Measurements from ENCODE around the gene CEP152.
A peak's percentile ranks its signal among the peaks of the same experiment; 100 is the strongest.

Gene CEP152

DNA sequence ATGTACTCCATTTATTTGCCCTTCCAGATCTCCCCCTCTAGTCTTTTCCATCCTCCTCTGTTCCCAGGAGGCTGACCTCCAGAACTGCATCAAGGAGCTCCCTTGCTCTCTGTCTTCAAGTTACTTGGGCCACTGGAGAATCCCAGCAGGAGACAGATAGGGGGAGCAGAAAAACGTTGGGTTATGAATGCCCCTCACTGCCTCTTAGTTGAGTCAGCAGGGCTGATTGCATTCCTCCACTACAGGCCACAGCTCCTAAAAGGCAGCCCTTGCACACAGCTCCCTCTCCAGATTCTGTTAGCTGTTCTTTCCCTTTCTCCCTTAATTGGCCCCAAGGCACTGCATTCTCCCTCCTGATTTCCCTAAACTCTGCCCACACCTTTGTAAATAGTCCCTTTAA lies 12.4 kb upstream of the CEP152 start:
- H3K9ac ChIP-seq: no peak overlapping the region
- peaks cover 0 to 10% (median 3%) of the 10 kb centered on the region in 11 experiments; a peak in 3 of 22 replicates for H3K9me3 ChIP-seq (replicated peaks in 1 of 11)
- no peaks in the 10 kb centered on the region for H3K27me3 ChIP-seq
- H3K4me2 ChIP-seq: no peak overlapping the region
- H3K36me3 ChIP-seq: no peaks in the 10 kb centered on the region
- no peaks in the 10 kb centered on the region for H4K20me1 ChIP-seq
- H3K4me1 ChIP-seq: no peaks in the 10 kb centered on the region
- no peak overlapping the region for H3K4me3 ChIP-seq
- TF ChIP-seq Cebpa-rat (IDR thresholded peaks at IDR 0.05): no peak
- no peak overlapping the region for H3K27ac ChIP-seq

DNA sequence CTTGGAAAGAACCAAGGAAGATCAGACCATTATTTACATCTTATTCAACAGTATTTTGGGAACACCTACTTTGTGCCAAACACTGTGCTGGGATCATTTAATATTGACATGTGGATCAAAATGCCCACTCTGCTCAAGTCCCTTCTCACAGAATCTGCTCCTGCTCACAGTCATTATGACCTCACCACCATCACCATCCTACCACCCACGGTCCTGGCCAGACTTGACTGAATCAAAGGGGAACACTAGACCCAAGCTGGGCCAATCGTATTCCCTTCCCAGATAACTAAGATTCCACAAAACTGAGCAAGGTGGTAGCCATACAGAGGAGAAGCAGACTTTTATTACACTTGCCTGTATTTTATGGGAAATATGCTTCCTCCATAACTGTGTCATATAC lies 3.4 kb upstream of the CEP152 start:
- TF ChIP-seq Cebpa-rat (IDR thresholded peaks at IDR 0.05): no peak
- H3K27ac ChIP-seq: no peak overlapping the region
- no peaks in the 10 kb centered on the region for H3K36me3 ChIP-seq
- H3K4me3 ChIP-seq: no peak overlapping the region
- H3K27me3 ChIP-seq: no peaks in the 10 kb centered on the region
- no peaks in the 10 kb centered on the region for H3K9me3 ChIP-seq (replicated peaks in 1 of 11)
- H4K20me1 ChIP-seq: no peaks in the 10 kb centered on the region; a peak in 1 of 22 replicates
- H3K9ac ChIP-seq: no peak overlapping the region
- no peak overlapping the region for H3K4me2 ChIP-seq
- H3K4me1 ChIP-seq: peaks cover 10 to 18% (median 16%) of the 10 kb centered on the region in 10 experiments

GRCh38 chr15:48811325-48811958 lies 573 bp upstream of the CEP152 start:
- Histone ChIP-seq H3K27me3 (no peaks in the 10 kb centered on the region), H3K27ac (peak overlapping the region in 4 of 11 experiments; percentile 49 to 95 (median 68); a peak in 8 of 22 replicates), H3K9me3 (replicated peaks in 1 of 11) (no peaks in the 10 kb centered on the region), H3K4me2 (peak overlapping the region; percentile 67 to 88 (median 81)), H3K36me3 (no peaks in the 10 kb centered on the region), H3K4me3 (peak overlapping the region; percentile 84 to 93 (median 87)), H3K4me1 (peaks cover 25 to 41% (median 34%) of the 10 kb centered on the region in 10 experiments), H4K20me1 (peaks cover 0 to 7% (median 0%) of the 10 kb centered on the region in 11 experiments; a peak in 3 of 22 replicates), H3K9ac (peak overlapping the region; percentile 40 to 94 (median 88); a peak in 21 of 22 replicates)
- no peak for TF ChIP-seq Cebpa-rat (IDR thresholded peaks at IDR 0.05)

DNA sequence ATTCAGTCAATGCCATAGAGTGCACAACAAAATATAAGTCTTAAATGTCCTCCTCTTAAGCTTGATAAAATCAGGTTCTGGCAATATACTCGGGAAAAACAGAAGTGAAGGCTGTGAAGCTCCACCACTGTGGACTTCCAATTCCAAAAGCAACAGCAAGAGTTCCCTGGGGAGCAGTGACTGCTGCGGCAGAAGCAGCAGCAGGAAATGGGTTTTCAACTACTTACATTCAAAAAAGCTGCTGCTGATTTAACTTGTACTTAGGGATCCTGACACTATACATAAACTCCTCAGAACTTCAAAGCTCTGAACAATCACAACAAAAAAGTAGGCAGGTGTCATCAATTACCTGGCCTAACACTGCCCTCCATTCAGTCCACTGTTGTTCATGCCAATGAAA lies 4.7 kb downstream of the CEP152 start:
- Histone ChIP-seq H3K4me1 (peaks cover 36 to 50% (median 40%) of the 10 kb centered on the region in 10 experiments), H3K4me2 (peak overlapping the region; percentile 63 to 98 (median 82)), H3K9ac (peak overlapping the region in 10 of 11 experiments; percentile 26 to 65 (median 41); a peak in 17 of 22 replicates), H3K27ac (peak overlapping the region in 7 of 11 experiments; percentile 35 to 71 (median 50); a peak in 12 of 22 replicates), H3K4me3 (peak overlapping the region in 8 of 10 experiments; percentile 4 to 45 (median 27); a peak in 10 of 20 replicates), H3K9me3 (replicated peaks in 1 of 11) (no peaks in the 10 kb centered on the region), H3K27me3 (no peaks in the 10 kb centered on the region), H3K36me3 (peaks cover 4 to 43% (median 30%) of the 10 kb centered on the region in 11 experiments; a peak in 21 of 22 replicates), H4K20me1 (peaks cover 0 to 29% (median 6%) of the 10 kb centered on the region in 11 experiments; a peak in 5 of 22 replicates)
- TF ChIP-seq Cebpa-rat (IDR thresholded peaks at IDR 0.05): no peak

DNA sequence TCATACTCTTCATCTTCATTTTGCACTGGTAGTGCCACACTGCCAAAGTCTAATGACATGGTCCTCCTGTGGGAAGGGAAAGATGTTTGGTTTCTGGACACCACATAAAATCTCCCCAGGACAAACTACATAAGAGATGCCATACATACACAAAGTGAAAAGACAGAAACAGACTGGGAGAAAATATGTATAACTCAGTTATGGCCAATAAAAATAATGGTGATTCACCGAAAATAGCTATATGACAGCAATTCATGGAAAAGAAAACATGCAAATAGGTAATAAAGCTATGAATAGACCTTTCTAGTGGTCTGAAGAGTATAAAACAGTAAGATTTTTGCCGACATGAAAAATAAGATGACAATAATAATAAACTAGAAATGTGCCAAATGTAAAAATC lies 5.3 kb downstream of the CEP152 start:
- H3K9me3 ChIP-seq (replicated peaks in 1 of 11): no peaks in the 10 kb centered on the region
- peaks cover 0 to 29% (median 6%) of the 10 kb centered on the region in 11 experiments; a peak in 5 of 22 replicates for H4K20me1 ChIP-seq
- H3K4me1 ChIP-seq: peaks cover 36 to 50% (median 40%) of the 10 kb centered on the region in 10 experiments
- H3K27me3 ChIP-seq: no peaks in the 10 kb centered on the region
- H3K4me2 ChIP-seq: peak overlapping the region in 10 of 11 experiments; percentile 74 to 98 (median 83); a peak in 17 of 22 replicates
- no peak overlapping the region; a peak in 1 of 22 replicates for H3K9ac ChIP-seq
- peak overlapping the region in 1 of 10 experiments; percentile 24; a peak in 1 of 20 replicates for H3K4me3 ChIP-seq
- peaks cover 4 to 43% (median 30%) of the 10 kb centered on the region in 11 experiments; a peak in 21 of 22 replicates for H3K36me3 ChIP-seq
- peak overlapping the region in 3 of 11 experiments; percentile 35 to 68 (median 59); a peak in 2 of 22 replicates for H3K27ac ChIP-seq
- TF ChIP-seq Cebpa-rat (IDR thresholded peaks at IDR 0.05): no peak

- Histone ChIP-seq H3K9ac (no peak overlapping the region), H3K4me3 (no peak overlapping the region), H3K27ac (no peak overlapping the region), H3K4me1 (peaks cover 23 to 34% (median 26%) of the 10 kb centered on the region in 10 experiments), H3K27me3 (no peaks in the 10 kb centered on the region), H3K36me3 (peaks cover 4 to 55% (median 30%) of the 10 kb centered on the region in 11 experiments; a peak in 21 of 22 replicates), H3K9me3 (replicated peaks in 1 of 11) (no peaks in the 10 kb centered on the region), H4K20me1 (peaks cover 0 to 29% (median 10%) of the 10 kb centered on the region in 11 experiments; a peak in 6 of 22 replicates), H3K4me2 (no peak overlapping the region)
- TF ChIP-seq Cebpa-rat (IDR thresholded peaks at IDR 0.05): no peak
Measured at GRCh38 chr15:48803877-48804276, 7.0 kb downstream of the CEP152 start.

- Histone ChIP-seq H4K20me1 (peaks cover 0 to 29% (median 10%) of the 10 kb centered on the region in 11 experiments; a peak in 6 of 22 replicates), H3K9ac (no peak overlapping the region), H3K4me2 (no peak overlapping the region), H3K27ac (no peak overlapping the region), H3K4me3 (no peak overlapping the region), H3K9me3 (replicated peaks in 1 of 11) (no peaks in the 10 kb centered on the region), H3K4me1 (peaks cover 21 to 28% (median 24%) of the 10 kb centered on the region in 10 experiments), H3K27me3 (no peaks in the 10 kb centered on the region), H3K36me3 (peaks cover 4 to 61% (median 35%) of the 10 kb centered on the region in 11 experiments; a peak in 21 of 22 replicates)
- TF ChIP-seq Cebpa-rat (IDR thresholded peaks at IDR 0.05): no peak
Measured at GRCh38 chr15:48802867-48803266, 8.0 kb downstream of the CEP152 start.

DNA sequence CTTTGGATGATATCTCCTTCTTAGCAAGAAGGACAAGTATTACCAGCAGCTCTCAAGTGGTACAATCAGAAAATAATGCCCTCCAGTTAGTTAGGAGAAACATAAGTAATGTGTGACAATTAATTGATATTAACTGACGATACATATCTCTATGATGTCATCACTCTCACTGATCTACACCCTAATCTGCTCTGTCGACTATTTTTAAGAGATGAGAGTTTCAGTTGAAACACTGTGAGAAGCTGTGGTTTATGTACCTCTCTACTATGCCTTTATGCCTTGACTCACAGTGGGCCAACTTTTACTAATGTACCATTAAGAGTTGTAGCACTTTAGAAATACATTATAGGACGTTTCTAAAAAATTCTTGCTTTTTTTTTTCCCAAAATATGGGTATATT lies 8.6 kb downstream of the CEP152 start:
- Histone ChIP-seq H3K9me3 (replicated peaks in 1 of 11) (no peaks in the 10 kb centered on the region), H3K27ac (no peak overlapping the region), H3K36me3 (peaks cover 4 to 67% (median 42%) of the 10 kb centered on the region in 11 experiments; a peak in 21 of 22 replicates), H3K4me1 (peaks cover 19 to 24% (median 20%) of the 10 kb centered on the region in 10 experiments), H4K20me1 (peaks cover 0 to 29% (median 10%) of the 10 kb centered on the region in 11 experiments; a peak in 6 of 22 replicates), H3K4me2 (no peak overlapping the region), H3K4me3 (no peak overlapping the region), H3K9ac (no peak overlapping the region), H3K27me3 (no peaks in the 10 kb centered on the region)
- TF ChIP-seq Cebpa-rat (IDR thresholded peaks at IDR 0.05): no peak

- peaks cover 0 to 17% (median 5%) of the 10 kb centered on the region in 11 experiments; a peak in 6 of 22 replicates for H4K20me1 ChIP-seq
- H3K9ac ChIP-seq: no peak overlapping the region
- no peak for TF ChIP-seq Cebpa-rat (IDR thresholded peaks at IDR 0.05)
- no peaks in the 10 kb centered on the region for H3K27me3 ChIP-seq
- peaks cover 6 to 12% (median 7%) of the 10 kb centered on the region in 10 experiments for H3K4me1 ChIP-seq
- no peak overlapping the region for H3K4me3 ChIP-seq
- H3K27ac ChIP-seq: no peak overlapping the region
- H3K36me3 ChIP-seq: peaks cover 4 to 80% (median 51%) of the 10 kb centered on the region in 11 experiments; a peak in 21 of 22 replicates
- no peak overlapping the region for H3K4me2 ChIP-seq
- no peaks in the 10 kb centered on the region for H3K9me3 ChIP-seq (replicated peaks in 1 of 11)
Measured at GRCh38 chr15:48800811-48801455, 9.9 kb downstream of the CEP152 start.
